NCI-H526 (cell line): ENCODE measurements around the gene WRAP73.
"Not testable (repeated sequence)": the region's sequence is repeated elsewhere in the genome, so short reads cannot be mapped to it uniquely, and the experiment has no call there.

Source experiments
- DNase-seq, 2 experiments: peaks; one replicate each; lab custom pipeline; 2025; lab: John Stamatoyannopoulos, UW

WRAP73 gene

GRCh38 chr1:3630161-3630611 lies 19.7 kb downstream of the WRAP73 start:
- DNase-seq, result no peak

DNA sequence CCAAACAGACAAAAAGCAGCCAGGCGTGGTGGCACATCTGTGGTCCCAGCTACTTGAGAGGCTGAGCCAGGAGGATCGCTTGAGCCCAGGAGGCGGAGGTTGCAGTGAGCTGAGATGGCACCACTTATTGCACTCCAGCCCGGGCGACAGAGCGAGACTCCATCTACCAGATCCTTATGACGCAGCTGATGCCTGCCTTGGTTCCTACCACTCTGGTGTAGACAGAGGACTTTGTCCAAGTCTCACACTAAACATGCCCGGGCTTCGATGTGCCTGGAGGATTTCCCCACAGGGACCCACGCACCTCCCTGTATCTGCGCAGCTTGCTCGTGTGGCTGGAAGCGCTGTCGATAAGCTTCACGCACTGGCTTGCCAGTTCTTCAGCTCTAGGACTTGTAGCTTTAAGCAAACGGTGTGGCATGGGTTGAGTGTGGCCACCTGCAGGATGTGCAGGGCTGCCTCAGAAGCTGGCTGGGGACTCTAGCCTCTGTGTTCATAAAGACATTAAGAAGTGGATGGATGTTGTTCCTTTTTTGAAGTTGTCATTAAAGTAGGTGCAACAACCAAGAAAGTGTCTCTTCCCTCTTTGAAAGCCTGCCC lies 20.2 kb downstream of the WRAP73 start:
- no peak for DNase-seq

GRCh38 chr1:3628445-3628844 lies 21.5 kb downstream of the WRAP73 start:
- no peak for DNase-seq

GRCh38 chr1:3627515-3628253 lies 22.2 kb downstream of the WRAP73 start:
- DNase-seq, result no peak

DNA sequence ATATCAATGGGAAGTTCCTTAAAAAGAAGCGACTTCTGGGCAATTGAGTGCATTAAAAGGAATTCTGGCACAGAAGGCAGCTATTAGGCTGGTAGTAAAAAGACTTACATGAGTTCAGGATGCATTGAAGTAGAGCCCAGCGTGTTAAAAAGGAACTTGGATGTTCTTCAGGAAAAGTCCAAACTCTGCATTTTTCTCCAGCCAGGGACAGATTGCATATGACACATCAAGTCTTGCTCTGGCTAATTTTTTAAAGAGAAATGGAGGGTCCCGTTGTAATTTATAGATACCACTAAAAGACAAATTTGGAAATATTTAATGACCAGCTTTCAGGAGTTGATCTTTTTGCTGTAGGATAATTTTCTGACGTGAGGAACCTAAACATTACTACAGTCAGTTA lies 23.9 kb downstream of the WRAP73 start:
- DNase-seq, result no peak

GRCh38 chr1:3625151-3625907 lies 24.6 kb downstream of the WRAP73 start:
- peak in 1 of 2 experiments; percentile 51 for DNase-seq

DNA sequence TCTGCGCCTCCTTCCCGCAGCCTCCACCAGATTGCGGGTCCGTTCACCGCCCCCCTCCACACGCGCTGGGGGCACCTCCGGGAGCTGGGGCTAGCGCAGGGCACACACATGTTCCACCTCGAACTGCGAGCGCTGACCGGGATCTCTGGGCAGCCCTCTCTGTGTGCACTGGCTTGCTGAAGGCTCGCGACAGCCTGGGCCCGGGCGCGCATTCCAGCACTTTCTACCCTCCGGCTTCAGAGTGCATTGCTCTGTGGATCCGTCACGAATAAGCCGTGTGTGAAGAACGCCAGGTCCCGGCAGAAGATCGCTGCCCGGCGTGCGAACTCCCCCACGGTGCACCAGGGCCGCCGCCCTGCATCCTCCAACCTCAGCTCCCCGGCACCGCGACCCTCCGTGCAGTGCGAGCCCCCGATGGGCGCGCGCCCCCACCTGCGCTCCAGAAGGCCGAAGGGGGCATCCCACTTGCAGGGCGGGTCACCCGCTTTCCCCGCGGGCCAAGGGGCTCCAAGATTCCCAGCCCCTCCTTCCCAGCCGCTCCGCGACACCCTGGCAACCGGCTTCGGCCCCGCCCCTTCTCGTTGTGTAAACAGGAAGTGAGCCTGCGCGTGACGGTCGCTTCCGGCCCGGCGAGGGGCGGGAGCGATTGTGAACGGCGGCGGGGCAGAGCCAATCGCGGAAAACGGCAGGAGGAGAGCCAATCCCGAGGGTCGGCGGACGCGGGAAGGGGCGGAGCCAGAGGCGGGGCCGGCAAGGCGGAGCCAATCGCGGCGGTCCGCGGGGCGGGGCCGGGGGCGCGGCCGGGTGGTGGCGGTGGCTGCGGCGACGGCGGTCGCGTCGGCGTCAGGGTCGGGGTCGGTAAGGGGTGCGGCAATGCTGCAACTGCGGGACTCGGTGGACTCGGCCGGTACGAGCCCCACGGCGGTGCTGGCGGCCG lies 25.4 kb downstream of the WRAP73 start, which contains the start of gene TPRG1L:
Gene TPRG1L, plus strand, starts transcription at position 816 of the 937 bp plus-strand sequence. Its CDS starts 58 bp downstream, at position 874.
- peak; percentile 86 to 98 for DNase-seq

- DNase-seq, result no peak
These were observed 26.3 kb downstream of the WRAP73 start for GRCh38 chr1:3623441-3624199.

DNA sequence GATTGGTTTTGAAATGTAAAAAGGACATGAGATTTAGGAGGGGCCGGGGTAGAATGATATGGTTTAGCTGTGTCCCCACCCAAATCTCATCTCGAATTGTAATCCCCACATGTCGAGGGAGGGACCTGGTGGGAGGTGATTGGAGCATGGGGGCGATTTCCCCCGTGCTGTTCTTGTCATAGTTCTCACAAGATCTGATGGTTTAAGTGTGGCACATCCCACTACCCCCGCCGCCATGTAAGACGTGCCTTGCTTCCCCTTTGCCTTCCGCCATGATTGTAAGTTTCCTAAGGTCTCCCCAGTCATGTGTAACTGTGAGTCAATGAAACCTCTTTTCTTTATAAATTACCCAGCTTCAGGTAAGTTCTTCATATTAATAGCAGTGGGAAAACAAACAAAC lies 27.8 kb downstream of the WRAP73 start:
- DNase-seq, result not testable (repeated sequence)

- peak; percentile 22 to 57 for DNase-seq
These were observed 28.7 kb downstream of the WRAP73 start for GRCh38 chr1:3621151-3621671.

DNA sequence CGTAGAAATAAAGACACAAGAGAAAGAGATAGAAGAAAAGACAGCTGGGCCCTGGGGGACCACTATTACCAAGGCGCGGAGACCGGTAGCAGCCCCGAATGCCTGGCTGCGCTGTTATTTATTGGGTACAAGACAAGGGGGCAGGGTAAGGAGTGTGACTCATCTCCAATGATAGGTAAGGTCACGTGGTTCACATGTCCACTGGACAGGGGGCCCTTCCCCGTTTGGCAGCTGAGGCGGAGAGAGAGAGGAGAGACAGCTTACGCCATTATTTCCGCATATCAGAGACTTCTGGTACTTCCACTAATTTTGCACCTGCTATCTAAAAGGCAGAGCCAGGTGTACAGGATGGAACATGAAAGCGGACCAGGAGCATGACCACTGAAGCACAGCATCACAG lies 29.2 kb downstream of the WRAP73 start:
- DNase-seq, result no peak

DNA sequence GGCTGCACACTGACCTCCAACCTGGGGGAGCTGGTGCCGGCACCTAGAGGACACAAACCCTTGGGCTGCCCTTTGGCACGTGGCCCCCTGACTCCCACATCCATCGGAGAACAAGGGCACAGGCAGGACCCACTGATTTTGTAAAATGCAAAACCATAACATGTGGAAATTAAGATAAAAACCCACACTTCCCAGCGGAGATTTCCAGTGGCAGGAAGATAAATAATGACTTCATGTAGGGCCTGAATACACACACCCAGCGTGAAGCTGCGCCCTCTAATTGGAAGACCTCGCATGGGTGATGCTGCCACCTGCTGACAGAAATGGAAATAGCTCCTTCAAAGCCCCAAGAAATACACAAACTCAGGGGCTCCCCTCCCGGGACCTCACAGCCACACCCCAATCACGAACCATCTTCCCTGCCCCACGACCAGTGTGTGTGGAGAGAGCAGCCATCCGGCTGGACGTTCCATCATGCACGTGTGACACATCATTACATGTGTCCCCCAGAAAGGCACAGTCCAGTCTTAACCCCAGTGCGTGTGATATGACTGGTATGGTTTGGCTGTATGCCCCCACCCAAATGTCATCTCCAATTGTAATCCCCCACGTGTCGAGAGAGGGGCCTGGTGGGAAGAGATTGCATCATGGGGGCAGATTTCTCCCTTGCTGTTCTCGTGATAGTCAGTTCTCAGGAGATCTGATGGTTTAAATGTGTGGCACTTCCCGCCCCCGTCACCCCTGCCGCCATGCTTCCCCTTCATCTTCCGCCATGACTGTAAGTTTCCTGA lies 30.8 kb downstream of the WRAP73 start:
- DNase-seq, result peak; percentile 49 to 77

- DNase-seq, result no peak
These were observed 31.4 kb downstream of the WRAP73 start for GRCh38 chr1:3618531-3618880.

- no peak for DNase-seq
These were observed 32.0 kb downstream of the WRAP73 start for GRCh38 chr1:3617806-3618345.

- no peak for DNase-seq
These were observed 33.0 kb downstream of the WRAP73 start for GRCh38 chr1:3616861-3617260.

DNA sequence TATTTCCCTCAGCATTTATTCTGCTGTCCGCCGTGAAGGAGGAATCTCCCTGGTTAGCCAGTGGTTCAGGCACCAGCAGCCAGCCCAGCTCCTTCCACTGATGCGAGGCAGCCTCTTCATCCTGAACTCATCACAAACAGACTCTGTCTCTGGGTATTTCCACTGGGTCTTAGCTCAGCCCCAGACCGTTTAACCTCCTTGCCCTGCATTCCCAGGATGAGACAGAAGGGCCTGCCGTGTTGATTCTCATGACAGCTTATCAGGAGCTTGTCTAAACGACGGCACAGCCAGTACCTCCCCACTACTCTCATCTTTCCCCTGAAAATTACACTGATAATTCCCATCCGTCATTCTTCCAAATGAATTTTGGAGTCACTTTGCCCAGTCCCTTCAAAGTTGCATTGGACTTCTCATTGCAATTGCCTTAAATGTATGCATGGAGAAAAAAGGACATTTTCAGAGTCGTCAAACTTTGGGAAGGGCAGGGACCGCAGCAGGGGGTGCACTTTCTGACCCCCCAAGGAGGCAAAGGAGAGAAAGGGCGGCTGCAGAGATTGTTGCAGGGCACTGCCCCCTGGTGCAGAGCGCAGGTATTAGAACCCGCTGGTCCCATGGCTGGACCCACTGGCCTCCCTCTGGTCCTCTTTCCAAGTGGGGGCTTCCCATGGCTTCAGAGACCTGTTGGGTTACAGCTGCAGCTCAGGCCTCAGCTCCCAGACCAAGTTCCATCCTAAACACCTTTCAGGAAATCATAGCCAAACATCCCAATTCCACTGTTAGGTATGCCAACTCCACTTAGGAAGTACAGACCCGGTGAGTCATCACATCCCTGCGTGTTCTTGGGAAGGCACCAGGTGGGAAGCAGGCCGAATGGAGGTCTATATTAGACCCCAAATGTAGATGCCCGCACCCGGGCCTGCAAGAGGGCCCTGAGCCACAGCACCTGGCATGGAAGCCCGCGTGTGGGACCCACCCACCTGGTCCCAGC lies 34.9 kb downstream of the WRAP73 start:
- peak in 1 of 2 experiments; percentile 22 for DNase-seq

- DNase-seq, result no peak
These were observed 37.8 kb downstream of the WRAP73 start for GRCh38 chr1:3612123-3612522.
